ENCODE data around the gene THPO.

DNA sequence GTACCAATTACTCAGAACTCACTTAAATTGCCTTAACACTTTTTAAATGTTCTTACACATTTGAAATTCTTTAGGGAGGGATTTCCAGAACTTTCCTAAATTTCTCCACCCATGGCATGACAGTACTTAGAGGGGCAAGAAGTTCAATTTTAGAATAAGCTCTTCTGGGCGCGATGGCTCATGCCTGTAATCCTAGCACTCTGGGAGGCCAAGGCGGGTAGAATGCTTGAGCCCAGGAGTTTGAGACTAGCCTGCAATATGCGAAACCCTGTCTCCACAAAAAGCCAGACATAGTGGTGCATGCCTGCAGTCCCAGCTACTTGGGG, 30.0 kb downstream of the THPO start:
- TF ChIP-seq CTCF (conservative IDR thresholded peaks at IDR 0.05) (no peak), ZFX (IDR thresholded peaks at IDR 0.05) (no peak)
